HG02970 (cell line): Measurements from ENCODE around the gene MOB2.
"Not testable (repeated sequence)": the region's sequence is repeated elsewhere in the genome, so short reads cannot be mapped to it uniquely, and the experiment has no call there.

Experiments
- ATAC-seq: cut with Tn5 transposase; IDR thresholded peaks from one replicate; pipeline ENCODE4 v1.9.1; 2021; ENCODE audit warnings: mild to moderate bottlenecking, moderate library complexity, moderate number of reproducible peaks; ENCODE audit not compliant: unreplicated experiment, low FRiP score

MOB2 gene

DNA sequence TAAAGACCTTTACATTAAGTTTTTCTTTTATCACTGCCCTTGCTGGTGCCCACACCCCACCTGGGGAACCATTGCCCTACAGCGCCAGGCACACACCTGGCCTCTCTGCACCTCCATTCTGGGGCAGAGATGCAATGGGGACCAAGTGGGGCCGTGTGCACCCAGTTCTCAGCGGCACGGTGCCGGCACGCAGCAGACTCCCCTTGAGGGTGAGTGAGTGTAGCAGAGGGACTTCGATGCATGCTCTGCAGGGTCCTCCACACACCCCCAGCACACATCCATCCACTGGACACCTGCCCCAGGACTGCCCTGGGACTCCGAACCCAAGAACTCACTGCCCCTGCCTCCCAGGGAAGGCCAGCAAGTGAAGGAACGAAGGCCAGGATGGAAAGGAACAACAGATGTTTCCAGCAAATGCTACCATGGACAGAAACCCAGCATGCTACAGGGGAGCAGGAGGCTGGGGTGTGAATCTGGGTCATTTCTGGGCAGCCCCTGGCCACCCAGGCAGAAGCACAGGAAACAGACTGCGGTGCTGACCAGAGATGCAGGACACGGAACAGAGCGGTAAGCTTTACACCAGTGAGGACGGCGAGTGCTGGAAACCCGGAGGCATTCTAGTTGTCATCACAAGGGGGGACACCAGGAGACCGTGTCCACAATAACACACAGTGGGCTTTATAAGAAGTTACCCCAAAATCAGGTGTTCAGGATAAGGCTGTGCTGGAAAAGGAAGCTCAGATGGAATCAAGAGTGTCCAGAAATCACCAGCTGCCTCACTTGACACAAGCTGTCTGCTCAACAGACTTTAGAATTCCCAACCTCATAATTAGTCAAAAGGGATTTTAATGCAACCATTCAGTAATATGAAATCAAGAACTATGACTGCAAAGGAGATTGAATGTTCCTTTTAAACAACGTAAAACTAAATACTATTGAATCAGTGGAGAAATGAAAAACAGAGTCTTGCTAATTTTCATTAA lies 32.7 kb upstream of the MOB2 start:
- no peak for ATAC-seq

DNA sequence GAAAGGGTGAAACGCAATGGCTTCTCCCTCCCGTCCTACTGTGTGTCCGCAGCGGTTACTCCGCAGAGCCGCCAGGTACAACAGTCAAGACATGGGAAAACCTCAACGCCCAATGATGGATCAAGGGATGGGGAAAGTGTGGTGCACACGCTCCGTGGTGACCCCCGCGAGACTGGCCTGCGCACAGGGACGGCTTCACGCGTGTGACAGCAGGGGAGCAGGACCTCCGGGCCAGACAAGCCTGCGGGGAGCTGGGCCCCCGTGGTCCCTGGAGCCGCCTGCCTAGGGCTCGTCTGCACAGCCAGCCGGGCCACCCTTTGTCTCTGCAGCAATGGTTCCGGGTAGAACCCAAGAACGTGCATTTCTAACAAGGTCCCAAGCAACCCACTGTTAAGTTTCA lies 31.7 kb upstream of the MOB2 start:
- no peak for ATAC-seq

DNA sequence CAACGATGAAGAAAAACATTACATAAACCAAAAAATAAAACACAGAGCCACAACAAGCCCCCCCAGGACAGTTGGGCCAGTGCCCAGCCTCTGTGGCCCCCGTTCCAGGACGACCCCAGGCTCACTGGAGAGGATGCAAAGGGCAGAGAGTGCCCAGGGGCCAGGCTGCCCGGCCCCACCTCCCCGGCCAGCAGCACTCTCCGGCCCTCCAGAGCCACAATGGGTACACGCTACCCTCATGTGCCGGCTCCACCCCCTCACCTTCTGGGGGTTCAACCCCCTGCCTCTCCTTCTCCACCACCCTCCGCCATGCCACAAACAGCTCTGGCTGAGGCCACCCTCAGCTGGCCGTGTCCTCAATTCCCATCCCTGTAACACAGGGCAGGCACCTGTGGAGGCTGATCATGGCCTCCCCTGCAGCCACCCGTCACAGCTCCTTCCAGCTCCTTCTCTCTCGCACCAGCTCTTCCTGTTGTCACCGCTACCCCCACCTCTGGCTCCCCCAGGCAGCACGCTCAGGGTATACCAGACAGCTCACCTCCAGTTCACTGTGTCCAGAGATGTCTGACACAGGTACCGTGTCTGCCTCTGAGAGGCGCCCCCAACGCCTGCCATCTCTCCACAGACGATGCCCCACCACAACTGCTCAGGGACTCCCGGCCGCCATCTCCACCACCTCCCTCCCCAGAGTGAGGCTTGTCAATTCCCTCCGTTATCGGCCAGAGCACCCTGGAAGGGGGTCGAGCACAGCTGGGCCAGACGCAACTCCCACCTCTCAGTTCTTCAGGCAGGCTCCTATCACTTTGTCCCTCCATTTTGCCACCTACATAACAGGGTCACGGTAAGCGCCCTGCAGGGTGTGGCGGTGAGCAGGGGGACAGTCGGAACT lies 30.8 kb upstream of the MOB2 start:
- ATAC-seq = no peak

DNA sequence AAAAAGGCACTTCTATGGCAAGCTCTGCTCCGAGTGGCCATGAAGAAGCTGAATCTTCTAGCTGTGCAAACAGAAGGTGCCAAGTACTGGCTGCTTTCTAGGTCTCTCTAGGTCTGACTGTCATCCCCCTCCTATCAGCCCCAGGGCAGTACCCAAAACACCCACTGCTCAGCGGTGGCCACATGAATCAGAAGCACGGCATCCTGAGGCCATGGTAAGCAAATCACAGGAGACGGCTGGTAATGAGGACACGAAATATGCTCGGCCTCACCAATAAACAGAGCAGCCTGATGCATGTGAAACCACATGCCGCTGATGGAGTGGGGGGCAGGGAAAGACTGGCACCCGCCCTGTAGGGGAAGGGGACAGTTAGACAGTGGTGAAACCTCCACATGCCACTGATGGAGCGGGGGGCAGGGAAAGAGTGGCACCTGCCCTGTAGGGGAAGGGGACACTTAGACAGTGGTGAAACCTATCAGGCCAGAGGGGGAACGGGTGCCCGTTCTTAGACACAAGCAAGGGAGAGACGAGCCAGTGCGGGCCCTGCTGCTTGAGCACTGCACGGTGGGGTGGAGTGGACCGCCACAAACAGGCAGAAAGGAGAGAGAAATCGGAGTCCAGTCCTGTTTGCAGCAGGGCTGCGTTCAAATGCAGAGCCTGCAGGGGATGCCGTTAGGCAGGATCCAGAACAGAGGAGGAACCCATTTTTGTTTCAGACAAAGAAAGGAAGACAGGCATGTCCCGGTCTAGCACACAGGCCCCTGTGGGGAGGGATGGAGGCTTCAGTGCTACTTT lies 29.9 kb upstream of the MOB2 start:
- ATAC-seq = no peak

DNA sequence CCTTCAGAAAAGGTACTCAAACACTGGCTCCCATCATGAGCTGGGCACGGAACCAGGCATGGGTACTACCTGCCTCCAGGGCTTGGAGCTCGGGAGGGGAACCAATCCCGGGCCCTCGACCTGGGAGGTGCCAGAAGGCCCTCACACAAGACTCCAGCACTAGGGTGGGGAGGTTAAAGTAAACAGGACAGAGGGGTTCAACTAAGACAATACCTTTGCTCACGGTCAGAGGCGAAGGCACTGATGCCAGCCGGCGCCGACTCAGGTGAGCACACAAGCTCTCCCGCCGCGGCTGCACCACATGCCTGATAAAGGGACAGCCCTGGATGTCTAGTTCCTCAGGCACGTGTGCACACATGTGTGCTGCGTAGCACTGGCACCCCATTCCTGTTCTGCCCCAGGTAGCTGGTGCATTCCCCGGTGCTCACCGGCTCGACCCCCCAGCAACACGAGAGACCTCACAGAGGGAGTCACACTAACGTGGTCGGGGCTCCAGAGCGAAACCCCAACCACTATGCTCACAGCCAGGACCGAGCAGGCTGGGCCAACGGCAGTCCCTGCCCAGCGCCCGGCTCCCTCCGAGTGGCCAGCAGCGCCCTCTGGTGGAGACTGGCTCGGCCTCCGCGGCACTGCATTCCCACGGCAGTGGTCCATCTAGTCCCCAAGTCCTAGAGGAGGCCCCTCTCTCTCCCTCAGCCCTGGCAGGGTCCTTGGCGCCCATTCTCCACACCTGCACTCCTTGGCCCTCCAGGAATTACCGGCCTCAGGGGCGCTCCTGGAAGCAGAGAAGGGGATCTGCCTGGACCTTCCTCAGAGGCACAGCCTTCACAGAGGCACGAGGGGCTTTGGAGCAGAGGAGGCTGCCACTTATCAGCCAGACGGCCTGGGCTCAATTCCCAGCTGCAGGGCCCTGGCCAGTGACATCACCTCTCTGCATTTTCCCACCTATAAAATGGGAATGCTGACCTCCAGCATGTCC lies 28.8 kb upstream of the MOB2 start:
- ATAC-seq = no peak

DNA sequence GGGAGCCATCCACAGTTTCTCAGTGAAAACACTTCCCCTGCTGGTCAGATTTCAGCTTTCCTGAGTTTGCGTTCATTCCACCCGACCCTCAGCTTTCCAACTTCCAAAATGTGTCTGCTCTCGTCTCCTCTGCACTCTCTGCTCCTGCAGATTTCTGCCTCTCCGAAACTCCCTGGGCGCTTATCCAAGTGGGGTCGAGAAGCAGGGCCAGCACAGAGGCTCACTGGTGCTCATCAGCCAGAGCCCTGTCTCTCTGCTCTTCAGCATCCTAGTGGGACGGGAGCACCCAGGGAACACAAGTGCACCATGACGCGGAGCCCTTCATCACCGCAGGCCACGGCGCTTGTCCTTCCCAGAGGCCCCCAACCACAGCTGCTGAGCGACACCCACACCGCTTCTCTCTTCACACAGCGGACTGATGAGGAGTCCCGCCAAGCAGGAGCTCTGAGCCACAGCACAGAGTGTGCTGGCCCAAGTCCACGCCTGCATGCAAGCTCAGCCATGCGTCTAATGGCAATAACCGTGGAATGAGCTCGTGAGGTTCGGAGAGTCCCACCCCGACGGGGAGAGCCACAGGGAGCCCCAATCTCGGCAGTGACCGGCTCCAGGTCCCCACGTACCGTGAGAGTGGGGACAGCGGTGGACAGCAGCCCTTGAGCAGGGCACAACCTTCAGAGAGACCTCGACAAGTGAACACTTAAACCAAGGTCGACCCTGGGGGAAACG lies 27.9 kb upstream of the MOB2 start:
- ATAC-seq = no peak

DNA sequence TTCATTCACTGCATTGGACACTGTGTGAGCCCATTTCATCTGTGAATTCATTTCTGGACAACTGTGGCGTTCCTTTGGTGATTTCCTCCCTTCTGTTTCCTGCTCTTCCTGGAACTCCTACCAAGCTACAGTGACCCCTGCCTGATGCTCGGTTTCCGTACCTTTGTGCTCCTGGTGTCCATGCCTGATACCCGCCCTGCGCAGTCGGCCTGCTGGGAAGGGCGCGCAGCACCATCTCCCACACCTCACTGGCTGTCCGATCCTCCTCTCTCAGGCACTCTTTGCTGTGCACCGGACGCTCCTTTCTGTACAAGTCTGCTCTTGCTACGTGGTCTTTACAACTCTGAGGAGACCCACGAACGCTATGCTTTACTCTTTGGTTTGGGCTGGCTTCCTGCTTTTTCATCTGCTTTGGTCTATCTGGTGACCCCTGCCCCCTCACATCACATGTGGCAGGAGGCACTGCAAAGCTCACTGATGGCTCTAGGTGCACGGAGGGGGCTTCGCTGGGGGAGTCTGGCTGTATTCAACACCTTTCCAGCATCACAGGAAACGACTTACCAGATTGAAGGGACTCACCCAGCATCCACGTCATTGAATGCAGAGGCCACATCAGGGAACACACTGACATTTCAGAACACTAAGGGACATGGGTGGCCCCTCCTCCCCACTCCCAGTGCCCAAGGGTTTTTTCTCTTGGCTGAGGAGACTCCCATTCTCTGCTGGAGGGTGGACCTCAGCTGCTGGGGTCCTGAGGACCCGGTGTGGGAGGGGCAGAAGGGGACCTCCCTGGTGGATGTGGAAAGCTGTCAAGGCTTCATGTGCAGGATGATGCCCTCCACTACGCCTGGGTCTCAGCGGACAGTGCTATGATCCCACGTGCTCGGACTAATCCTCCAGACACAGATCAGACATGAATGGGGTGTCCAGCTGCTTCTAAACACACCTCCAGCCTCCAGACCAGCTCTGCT lies 27.0 kb upstream of the MOB2 start:
- ATAC-seq = no peak

DNA sequence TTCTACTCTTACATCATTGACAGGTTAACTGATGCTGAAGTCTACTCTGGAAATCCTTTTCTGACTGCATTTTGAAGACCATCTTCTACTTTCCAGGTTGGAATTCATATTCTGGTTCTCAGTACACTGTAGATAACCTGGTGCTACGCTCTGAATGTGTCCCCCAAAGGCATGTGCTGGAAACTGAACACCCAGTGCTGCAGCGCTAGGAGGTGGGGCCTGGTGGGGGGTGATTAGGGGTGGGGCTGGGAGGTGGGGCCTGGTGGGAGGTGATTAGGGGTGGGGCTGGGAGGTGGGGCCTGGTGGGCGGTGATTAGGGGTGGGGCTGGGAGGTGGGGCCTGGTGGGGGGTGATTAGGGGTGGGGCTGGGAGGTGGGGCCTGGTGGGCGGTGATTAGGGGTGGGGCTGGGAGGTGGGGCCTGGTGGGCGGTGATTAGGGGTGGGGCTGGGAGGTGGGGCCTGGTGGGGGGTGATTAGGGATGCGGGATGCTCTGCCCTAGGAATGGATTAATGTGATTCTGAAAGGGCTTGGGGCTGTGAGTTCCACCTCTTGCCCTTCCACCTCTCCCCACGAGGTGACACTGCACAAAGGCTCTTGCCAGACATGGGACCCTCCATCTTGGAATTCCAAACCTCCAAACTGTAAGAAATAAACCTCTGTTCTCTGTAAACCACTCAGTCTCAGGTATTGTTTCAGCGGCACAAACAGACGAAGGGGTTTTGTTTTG lies 26.1 kb upstream of the MOB2 start:
- ATAC-seq = not testable (repeated sequence)

DNA sequence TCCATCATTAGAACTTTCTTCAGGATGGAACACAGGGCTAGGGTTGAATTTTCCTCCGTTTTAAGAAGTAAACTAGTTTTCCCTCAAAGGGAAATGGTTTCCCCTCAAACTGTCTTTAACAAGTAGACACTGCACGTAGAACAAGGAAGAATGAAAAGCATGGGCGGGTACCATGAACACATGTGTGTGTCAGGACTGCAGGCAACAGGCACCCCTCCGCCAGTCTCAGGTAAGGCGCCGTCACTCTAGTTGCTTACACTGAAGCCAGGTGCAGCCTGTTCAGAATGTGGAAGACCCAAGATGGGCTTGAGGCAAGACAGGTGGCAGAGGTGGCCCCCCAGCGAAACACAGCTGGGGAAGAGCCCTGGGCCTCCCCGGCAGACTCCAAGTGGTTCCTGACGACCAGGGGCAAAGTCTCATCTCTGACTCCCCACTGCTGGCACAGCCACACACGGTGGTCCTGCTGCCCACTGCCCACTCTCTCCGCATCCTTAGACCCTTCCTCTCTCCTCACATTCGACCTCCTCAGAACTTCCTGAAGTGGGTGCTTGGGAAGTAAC lies 25.4 kb upstream of the MOB2 start:
- no peak for ATAC-seq

DNA sequence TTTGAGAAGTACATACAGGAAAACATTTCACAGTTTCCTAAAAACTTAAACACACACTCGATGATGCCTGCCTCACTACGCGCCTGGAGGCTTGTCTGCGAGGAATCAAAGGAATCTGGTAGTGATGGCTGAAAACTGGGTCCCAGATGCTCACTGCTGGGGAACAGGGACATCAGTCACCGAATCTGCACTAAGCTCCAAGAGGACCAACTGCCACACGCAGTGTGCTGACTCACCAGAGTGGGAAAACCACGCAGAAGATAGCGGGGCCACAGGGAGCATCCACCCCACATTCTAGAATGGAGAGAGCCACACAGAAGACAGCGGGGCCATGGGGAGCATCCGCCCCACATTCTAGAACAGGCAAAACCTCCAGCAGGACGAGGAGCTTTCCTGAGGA lies 24.3 kb upstream of the MOB2 start:
- no peak for ATAC-seq

DNA sequence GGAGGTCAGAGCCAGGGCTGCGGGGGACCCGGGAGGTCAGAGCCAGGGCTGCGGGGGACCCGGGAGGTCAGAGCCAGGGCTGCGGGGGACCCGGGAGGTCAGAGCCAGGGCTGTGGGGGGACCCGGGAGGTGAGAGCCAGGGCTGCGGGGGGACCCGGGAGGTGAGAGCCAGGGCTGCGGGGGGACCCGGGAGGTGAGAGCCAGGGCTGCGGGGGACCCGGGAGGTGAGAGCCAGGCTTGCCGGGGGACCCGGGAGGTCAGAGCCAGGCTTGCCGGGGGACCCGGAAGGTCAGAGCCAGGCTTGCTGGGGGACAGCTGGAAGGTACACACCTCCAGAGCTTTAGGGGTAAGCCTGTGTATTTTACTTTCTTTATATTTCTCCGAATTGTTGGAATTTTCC lies 23.8 kb upstream of the MOB2 start:
- ATAC-seq = not testable (repeated sequence)

DNA sequence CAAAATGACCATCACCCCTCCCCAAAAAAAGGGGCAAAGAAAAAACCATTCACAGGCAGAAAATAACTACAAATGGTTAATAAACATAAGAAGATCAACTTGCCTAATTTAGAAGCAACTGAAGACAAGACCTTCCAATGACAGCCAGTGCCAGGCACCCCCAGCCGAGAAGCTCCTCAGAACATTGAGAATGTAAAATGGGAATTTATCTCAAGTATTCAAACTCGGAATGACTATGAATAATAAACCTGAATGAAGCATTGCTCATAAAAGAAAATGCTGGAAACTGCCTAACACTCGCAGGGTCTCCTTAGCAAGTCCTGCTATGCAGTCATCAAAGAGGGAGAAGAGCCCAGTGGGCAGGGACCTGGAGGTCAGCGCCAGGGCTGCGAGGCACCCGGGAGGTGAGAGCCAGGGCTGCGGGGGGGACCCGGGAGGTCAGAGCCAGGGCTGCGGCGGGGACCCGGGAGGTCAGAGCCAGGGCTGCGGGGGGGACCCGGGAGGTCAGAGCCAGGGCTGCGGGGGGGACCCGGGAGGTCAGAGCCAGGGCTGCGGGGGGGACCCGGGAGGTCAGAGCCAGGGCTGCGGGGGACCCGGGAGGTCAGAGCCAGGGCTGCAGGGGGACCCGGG lies 23.2 kb upstream of the MOB2 start:
- ATAC-seq = no peak

DNA sequence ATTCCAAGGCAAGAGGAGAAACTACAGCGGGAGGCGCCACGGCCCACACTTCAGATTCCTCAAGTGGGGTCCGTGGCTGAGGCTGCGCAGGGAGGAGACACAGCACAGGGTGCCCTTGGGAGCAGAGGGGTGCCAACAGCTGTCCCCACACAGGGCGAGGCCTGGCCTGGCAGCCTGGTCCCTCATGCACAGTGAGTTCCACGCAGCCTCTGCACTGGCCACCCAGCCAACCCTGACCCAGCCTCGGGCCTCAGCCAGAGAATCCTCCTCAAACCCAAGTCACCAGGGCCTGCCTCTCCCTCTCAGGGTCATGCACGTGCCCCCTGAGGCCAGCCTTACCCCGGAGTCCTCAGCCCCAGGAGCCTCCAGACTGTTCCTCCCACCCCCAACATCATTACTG lies 22.4 kb upstream of the MOB2 start:
- ATAC-seq = no peak

DNA sequence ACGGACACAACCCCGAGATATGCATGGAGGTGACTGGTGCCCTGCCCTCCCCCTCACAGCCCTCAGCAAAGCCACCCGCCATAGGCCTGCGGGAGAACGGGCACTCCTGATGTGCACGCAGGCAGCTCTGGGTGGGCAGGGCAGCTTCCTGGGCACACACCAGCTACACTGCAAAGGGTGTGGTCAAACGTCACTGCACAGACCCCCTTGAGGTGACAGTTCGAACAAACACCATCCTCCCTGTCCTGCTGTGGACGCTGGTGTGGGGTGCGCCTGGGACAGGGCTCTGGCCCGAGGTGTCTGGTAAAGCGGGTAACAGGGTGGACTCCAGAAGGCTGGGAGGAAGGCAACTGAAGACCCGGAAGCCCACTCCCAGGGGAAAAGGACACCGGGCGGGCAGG lies 21.9 kb upstream of the MOB2 start:
- no peak for ATAC-seq

DNA sequence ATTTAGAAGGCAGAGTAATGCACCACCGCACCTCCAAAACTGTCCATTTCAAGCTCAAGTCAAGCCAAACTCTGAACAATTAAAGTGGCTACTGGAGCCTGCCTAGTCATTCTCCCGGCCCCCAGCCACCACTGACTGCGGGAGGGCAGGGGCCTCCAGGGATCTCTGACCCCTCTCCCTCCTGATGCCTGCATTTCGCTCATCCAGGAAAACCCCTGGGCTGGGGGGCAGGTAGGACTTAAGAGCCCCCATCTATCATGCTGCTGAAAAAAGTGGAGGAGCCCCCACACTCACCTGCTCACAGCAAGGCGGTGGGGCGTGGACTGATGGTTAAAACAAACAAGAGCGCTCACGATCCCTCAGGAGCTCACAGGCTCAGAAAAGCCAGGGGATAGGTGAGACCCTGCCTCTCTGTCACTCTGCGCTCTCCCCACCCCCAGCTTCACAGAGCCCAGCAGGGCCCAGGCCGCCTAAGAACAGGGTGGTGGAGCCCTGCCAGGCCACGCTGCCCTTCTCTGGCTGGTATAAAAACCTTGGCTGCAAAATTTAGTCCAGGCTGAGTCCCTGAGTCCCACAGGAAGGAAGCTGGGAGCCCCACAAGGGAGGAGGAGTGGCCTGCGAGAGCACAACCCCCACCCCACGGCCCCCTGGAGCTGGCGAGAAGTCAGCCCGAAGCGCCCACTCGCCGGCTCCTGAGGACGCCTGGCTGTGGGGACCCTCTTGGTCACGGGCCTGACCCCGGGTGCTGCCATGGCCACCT lies 21.0 kb upstream of the MOB2 start:
- no peak for ATAC-seq

DNA sequence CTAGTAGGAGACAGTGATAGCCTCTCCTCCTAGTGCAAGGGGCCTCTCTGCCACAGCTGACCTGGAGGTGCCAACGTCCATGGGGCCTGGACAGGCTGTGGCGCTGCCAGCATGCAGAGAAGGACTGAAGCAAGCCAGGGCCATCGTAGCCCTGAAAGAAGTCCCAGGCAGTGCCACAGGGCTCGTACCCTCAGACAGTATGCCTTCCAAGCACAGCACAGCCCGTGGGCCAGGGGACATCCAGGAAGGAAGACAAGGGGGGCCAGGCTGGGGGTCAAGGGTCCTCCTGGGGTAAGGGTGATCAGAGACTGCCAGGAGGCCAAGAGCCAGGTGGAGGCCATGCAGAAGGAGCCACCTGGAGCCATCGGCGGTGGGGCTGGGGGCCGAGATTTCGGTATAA lies 20.4 kb upstream of the MOB2 start:
- no peak for ATAC-seq
